Skeletal muscle cell (primary cell): ENCODE results near the gene CAV3.

Experiments
- DNase-seq: peaks from one replicate; pipeline ENCODE4 v3.0.0-alpha.2; 2010; ENCODE audit warnings: low read depth
- H3K4me3 ChIP-seq: 2 replicates; pipeline ENCODE4 v1.5.1; 2011; ENCODE audit warnings: low read depth, mild to moderate bottlenecking, control low read depth, low read length, moderate library complexity

The CAV3 gene

GRCh38 chr3:8757551-8758518 is 24.2 kb downstream of the CAV3 start:
- DNase-seq: peak; percentile 58

GRCh38 chr3:8759038-8759707 is 25.6 kb downstream of the CAV3 start:
- no peak for DNase-seq
- no peak overlapping the region for H3K4me3 ChIP-seq

More at GRCh38 chr3:8757551-8758518, 24.2 kb downstream of the CAV3 start:
- H3K4me3 ChIP-seq: no peak overlapping the region

DNA sequence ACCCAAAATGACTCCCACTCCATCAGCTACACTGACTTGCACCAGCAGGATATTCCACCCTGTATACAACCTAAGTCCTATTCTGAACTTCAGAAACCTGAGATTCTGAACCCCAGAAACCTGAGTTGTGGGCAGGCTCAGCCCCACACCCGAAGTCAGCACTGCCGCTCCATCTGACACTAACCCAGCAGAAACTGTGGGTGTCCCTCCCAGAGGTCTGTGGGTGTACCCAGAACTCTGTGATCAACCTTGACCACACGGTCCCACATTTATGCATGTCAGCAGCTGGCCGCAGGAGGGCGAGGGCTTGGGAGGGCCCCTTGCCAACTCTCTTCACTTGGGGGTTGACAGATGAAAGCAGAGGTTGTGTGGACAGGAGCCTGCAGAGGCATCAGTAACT is 26.5 kb downstream of the CAV3 start:
- H3K4me3 ChIP-seq: no peak overlapping the region
- DNase-seq: no peak

GRCh38 chr3:8760506-8760905 is 26.9 kb downstream of the CAV3 start:
- H3K4me3 ChIP-seq: no peak overlapping the region
- DNase-seq: no peak

GRCh38 chr3:8761866-8762265 is 28.3 kb downstream of the CAV3 start:
- no peak overlapping the region for H3K4me3 ChIP-seq
- DNase-seq: no peak

- DNase-seq: no peak
- no peak overlapping the region for H3K4me3 ChIP-seq
Observed at GRCh38 chr3:8762607-8763377, 29.2 kb downstream of the CAV3 start.

GRCh38 chr3:8764528-8764927 is 30.9 kb downstream of the CAV3 start:
- no peak for DNase-seq
- no peak overlapping the region for H3K4me3 ChIP-seq

DNA sequence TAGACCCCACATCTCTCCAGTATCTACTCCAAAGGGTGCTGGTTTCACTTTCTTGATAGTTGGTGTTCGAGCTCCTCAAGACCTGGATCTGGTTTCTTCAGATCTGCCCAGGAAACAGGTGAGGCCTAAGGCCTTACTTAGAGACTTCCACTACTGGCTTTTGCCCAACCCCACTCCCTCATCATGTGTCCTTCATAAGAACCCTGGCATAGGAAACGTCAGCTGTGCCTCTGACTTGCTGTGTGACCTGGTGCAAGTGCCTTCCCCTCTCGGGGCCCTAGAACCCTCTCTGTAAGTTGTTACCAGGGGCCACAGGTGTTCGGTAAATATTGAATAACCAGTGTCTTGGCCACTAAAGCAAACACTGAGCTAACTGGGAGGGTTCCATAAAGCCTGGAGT is 31.9 kb downstream of the CAV3 start:
- DNase-seq: no peak
- no peak overlapping the region for H3K4me3 ChIP-seq

DNA sequence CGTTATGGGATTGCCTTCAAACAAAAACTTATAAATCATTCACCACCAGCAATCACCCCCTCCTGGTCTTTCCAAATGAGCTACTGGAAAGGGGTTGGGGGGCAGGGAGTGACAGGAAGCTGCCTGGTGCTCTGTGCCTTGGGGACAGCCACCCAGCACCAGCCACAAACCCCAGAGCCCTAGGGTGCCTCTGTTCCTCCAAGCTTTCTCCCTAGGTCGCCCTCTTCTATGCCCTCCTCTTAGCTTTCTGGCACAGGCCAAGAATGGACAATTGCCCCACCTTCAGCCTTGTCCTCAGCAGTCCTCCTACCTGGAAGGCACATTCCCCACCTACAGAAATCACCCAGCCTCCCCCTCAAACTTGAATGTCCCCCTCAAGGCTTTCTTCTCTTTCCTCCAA is 32.5 kb downstream of the CAV3 start:
- peak overlapping the region; percentile 11 for H3K4me3 ChIP-seq
- no peak for DNase-seq

- no peak for DNase-seq
- H3K4me3 ChIP-seq: peak overlapping the region; percentile 55
Observed at GRCh38 chr3:8767256-8767666, 33.7 kb downstream of the CAV3 start.

DNA sequence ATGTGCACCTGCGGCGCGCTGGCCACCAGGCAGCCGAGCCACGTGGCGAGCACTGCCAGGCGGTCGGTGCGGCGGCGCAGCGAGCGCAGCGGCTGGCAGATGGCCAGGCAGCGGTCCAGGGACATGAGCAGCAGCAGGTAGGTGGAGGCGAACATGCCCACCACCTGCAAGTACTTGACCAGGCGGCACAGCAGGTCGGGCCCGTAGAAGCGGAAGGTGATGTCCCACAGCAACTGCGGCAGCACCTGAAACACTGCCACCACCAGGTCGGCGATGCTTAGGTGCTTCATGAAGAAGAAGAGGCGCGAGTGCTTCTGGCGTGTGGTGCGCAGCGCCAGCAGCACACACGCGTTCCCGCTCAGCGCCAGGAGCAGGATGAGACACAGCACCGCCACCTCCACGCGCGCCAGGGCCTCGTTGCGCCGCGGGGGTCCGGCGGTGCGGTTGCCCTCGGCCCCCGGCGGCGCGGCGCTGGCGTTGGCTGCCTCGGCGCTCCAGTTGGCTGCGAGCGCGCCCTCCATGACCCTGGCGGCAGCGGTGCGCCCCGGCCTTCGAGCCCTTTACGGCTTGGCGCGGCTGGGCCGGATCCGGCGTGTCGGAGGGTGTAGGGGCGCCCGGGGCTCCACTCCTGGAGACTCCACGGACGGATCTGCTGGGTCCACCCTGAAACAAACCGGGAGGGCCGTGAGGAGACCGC is 34.2 kb downstream of the CAV3 start:
- peak overlapping the region; percentile 55 for H3K4me3 ChIP-seq
- no peak for DNase-seq

GRCh38 chr3:8768364-8769087 is 34.9 kb downstream of the CAV3 start:
- no peak for DNase-seq
- H3K4me3 ChIP-seq: peak overlapping the region; percentile 55

- DNase-seq: no peak
- peak within 1 kb of the TSS; percentile 55 for H3K4me3 ChIP-seq
Observed at GRCh38 chr3:8769088-8769822, 35.7 kb downstream of the CAV3 start, which contains the start of gene OXTR. Gene OXTR, minus strand, starts transcription at chr3:8769613. Its CDS starts 1,426 bp downstream, at chr3:8768187.

DNA sequence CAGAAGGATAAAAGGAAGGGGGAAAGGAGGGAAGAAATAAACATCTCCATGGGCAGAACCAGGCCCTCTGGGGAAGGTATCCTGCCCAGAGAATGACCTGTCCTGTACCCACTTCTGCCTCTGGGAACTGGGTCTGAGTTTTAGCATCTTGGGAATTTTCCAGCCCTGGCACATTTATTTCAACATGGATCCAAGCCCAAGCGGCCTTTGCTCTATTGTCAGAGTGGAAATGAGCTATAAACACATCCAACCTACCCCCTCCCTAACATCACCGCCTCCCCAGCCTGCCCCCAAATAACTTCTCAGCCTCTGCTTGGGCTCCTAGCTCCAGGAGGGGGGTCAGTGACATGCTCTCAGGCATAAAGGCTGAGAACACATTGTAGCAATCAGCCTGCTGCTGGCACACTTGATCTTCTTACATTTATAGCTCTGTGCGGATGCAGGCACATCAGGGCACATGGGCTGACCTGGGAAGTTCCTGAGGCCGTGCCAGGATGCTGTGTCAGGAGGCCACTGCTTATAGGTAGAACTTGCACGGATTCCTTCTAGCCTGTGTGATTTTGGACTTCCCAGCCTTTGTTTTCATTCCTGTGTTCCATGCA is 40.4 kb downstream of the CAV3 start:
- no peak overlapping the region for H3K4me3 ChIP-seq
- no peak for DNase-seq

GRCh38 chr3:8775181-8775580 is 41.6 kb downstream of the CAV3 start:
- DNase-seq: no peak
- H3K4me3 ChIP-seq: no peak overlapping the region

- no peak overlapping the region for H3K4me3 ChIP-seq
- DNase-seq: no peak
Observed at GRCh38 chr3:8775602-8776001, 42.0 kb downstream of the CAV3 start.

DNA sequence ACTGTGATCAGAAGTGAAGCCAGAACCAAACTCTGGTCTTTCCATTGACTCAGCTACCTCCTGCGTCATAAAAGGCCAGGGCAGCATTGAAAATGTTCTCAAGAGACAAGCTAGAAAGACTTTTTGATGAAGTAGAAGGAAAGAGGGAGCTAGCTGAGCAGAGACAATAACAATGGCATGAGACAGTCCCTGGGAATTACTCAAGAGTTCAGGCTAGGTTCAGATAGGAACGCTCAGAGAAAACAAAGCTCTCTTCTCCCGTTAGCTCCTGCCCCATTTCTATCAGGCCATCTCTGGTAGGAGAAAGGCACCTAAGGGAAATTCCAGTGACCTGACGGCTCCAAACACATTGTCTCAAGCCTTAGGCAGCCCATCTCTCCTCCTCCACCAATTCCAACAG is 42.8 kb downstream of the CAV3 start:
- peak; percentile 76 for DNase-seq
- no peak overlapping the region for H3K4me3 ChIP-seq
